ENCODE data around the gene DNAH8.
A peak's percentile ranks its signal among the peaks of the same experiment; 100 is the strongest.

The DNAH8 gene

DNA sequence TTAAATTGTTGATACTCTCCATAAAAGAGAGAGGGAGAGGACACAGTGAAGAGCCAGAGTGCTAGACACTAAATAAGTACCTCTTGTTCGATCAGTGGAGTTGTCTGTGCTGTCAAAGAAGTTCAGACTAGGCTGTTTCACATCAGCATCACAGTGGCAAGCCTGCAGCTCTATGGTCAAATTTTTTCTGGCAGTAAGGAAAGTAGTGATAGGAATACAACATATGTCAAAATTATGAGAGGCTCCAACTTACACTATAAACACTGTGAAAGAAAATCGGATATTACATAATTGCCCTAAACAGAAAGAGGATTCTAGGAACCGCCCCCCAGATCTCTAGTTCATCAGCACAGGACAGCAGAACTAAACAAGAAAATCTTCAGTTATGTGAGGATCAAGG lies 23.1 kb downstream of the DNAH8 start:
- Histone ChIP-seq H3K4me3 (no peak overlapping the region), H3K27me3 (ENCODE audit: low read depth) (peaks cover 44% of the 10 kb centered on the region)

GRCh38 chr6:38739532-38739931 lies 24.4 kb downstream of the DNAH8 start:
- peaks cover 50% of the 10 kb centered on the region for H3K27me3 ChIP-seq (ENCODE audit: low read depth)
- DNase-seq (ENCODE audit: low spot score in 2 of 2), result no peak
- in situ Hi-C loops (cut with MboI; ENCODE audit: low sequenced_read_pairs), result no loop called here
- H3K4me3 ChIP-seq, result no peak overlapping the region
- H3K9me3 ChIP-seq, result no peaks in the 10 kb centered on the region; the same call in 1 of the 2 replicates
- H3K4me1 ChIP-seq, result 0 out of 2 replicates have a peak, but pooled peaks cover 3% of the 10 kb centered on the region
- H3K36me3 ChIP-seq (replicated peaks), result no peaks in the 10 kb centered on the region

More for the DNA sequence above, 23.1 kb downstream of the DNAH8 start:
- H3K36me3 ChIP-seq (replicated peaks), result no peaks in the 10 kb centered on the region
- no peaks in the 10 kb centered on the region; the same call in 1 of the 2 replicates for H3K9me3 ChIP-seq
- in situ Hi-C loops (cut with MboI; ENCODE audit: low sequenced_read_pairs), result no loop called here
- DNase-seq (ENCODE audit: low spot score in 2 of 2), result no peak
- 0 out of 2 replicates have a peak, but pooled peaks cover 3% of the 10 kb centered on the region for H3K4me1 ChIP-seq

GRCh38 chr6:38749473-38749872 lies 34.4 kb downstream of the DNAH8 start:
- Histone ChIP-seq H3K9me3 (no peaks in the 10 kb centered on the region), H3K4me1 (no peaks in the 10 kb centered on the region), H3K4me3 (no peak overlapping the region), H3K36me3 (replicated peaks) (no peaks in the 10 kb centered on the region), H3K27me3 (ENCODE audit: low read depth) (peaks cover 11% of the 10 kb centered on the region)
- in situ Hi-C loops (cut with MboI; ENCODE audit: low sequenced_read_pairs), result no loop called here
- no peak for DNase-seq (ENCODE audit: low spot score in 2 of 2)

DNA sequence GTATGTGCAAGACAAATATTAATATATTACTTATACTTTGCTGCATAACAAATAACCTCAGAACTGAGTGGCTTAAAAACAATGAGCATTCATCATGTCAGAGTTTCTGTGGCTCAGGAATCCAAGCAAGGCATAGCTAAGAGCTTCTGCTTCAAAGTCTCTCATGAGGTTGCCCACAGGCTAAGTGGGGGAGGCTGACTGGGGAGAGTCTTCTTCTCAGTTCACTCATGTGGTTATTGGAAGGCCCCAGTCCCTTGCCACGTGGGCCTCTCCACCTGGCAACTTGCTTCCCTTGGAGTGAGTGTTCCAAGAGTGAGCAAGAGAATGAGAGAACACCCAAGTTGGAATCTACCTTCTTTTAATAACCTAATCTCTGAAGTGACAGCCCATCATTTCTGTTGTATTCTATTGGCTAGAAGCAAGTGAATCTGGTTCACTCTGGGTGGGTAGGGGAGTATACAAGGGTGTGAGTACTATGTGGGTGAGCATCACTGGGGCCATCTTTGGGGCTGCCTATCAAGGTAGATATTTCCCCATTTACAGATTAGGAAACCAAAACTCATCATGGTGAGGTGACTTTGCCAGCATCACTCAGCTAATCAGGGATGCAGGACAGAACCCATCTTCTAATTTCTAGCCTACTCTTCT lies 36.0 kb downstream of the DNAH8 start:
- in situ Hi-C loops (cut with MboI; ENCODE audit: low sequenced_read_pairs), result no loop called here

GRCh38 chr6:38753707-38754106 lies 38.6 kb downstream of the DNAH8 start:
- Histone ChIP-seq H3K36me3 (replicated peaks) (no peaks in the 10 kb centered on the region), H3K4me1 (no peaks in the 10 kb centered on the region), H3K27me3 (ENCODE audit: low read depth) (no peaks in the 10 kb centered on the region; the same call in 1 of the 2 replicates), H3K4me3 (no peak overlapping the region), H3K9me3 (no peaks in the 10 kb centered on the region)
- no peak for DNase-seq (ENCODE audit: low spot score in 2 of 2)
- in situ Hi-C loops (cut with MboI; ENCODE audit: low sequenced_read_pairs), result no loop called here

More for the DNA sequence above, 36.0 kb downstream of the DNAH8 start:
- H3K9me3 ChIP-seq, result no peaks in the 10 kb centered on the region
- peaks cover 7% of the 10 kb centered on the region; the same call in 1 of the 2 replicates for H3K27me3 ChIP-seq (ENCODE audit: low read depth)
- no peak for DNase-seq (ENCODE audit: low spot score in 2 of 2)
- H3K4me1 ChIP-seq, result no peaks in the 10 kb centered on the region
- no peak overlapping the region for H3K4me3 ChIP-seq
- H3K36me3 ChIP-seq (replicated peaks), result no peaks in the 10 kb centered on the region

GRCh38 chr6:38755207-38755606 lies 40.1 kb downstream of the DNAH8 start:
- H3K4me3 ChIP-seq, result no peak overlapping the region
- DNase-seq (ENCODE audit: low spot score in 2 of 2), result no peak
- in situ Hi-C loops (cut with MboI; ENCODE audit: low sequenced_read_pairs), result no loop called here

DNA sequence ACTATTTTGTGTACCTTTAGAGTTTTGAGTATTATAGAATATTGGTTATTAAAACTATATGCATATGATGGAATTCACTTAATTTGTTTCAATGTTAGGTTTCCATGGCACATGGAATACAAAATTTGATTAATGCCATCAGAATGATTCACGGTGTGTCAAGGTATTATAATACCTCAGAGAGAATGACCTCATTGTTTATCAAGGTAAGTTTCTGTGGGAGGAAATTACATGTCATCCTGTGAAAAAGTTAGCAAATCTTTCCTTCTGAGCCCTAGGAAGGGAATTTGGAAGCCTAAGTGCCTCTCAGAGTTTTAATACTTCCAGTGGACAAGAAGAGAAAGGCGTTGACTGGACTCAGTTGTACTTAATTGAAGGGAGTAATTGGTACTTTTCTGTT lies 40.8 kb downstream of the DNAH8 start:
- no peak for DNase-seq (ENCODE audit: low spot score in 2 of 2)
- no peaks in the 10 kb centered on the region; the same call in 1 of the 2 replicates for H3K27me3 ChIP-seq (ENCODE audit: low read depth)
- H3K4me1 ChIP-seq, result no peaks in the 10 kb centered on the region
- no peaks in the 10 kb centered on the region for H3K9me3 ChIP-seq
- no peaks in the 10 kb centered on the region for H3K36me3 ChIP-seq (replicated peaks)
- in situ Hi-C loops (cut with MboI; ENCODE audit: low sequenced_read_pairs), result no loop called here
- no peak overlapping the region for H3K4me3 ChIP-seq

More at GRCh38 chr6:38755207-38755606, 40.1 kb downstream of the DNAH8 start:
- Histone ChIP-seq H3K27me3 (ENCODE audit: low read depth) (no peaks in the 10 kb centered on the region; the same call in 1 of the 2 replicates), H3K9me3 (no peaks in the 10 kb centered on the region), H3K36me3 (replicated peaks) (no peaks in the 10 kb centered on the region), H3K4me1 (no peaks in the 10 kb centered on the region)

- H3K4me1 ChIP-seq, result no peaks in the 10 kb centered on the region
- H3K9me3 ChIP-seq, result no peaks in the 10 kb centered on the region
- H3K27me3 ChIP-seq (ENCODE audit: low read depth), result no peaks in the 10 kb centered on the region; the same call in 1 of the 2 replicates
- DNase-seq (ENCODE audit: low spot score in 2 of 2), result no peak
- in situ Hi-C loops (cut with MboI; ENCODE audit: low sequenced_read_pairs), result no loop called here
- no peaks in the 10 kb centered on the region for H3K36me3 ChIP-seq (replicated peaks)
- H3K4me3 ChIP-seq, result no peak overlapping the region
Measured at GRCh38 chr6:38760097-38760496, 45.0 kb downstream of the DNAH8 start.

DNA sequence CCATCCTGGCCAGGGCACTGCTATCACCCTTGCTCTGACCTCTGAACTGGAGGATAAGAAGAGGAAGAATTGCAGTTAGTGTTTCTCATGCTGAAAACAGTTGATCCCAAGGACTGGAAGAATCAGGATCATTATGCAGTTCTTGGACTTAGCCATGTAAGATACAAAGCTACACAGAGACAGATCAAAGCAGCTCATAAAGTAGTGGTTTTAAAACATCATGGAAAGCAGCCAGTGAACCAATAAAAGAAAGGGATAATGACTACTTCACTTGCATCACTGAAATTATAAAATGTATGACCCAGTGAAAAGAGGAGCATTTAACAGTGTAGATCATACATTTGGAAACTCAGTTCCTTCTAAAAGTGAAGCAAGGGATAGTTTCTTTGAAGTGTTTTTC lies 47.7 kb downstream of the DNAH8 start:
- no peaks in the 10 kb centered on the region for H3K4me1 ChIP-seq

DNA sequence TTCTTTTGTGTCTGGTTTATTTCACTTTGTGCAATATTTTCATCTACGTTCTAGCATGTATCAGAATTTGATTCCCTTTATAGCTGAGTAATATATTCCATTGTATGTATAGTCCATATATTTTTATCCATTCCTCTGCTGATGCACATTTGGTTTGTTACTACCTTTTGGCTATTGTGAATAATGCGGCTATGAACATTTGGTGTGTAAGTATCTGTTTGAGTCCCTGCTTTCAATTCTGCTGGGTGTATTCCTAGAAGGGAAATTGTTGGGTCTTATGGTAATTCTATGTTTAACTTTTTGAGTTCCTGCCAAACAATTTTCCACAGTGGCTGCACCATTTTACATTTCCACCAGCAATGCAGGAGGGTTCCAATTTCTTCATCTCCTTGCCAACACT lies 52.4 kb downstream of the DNAH8 start:
- Histone ChIP-seq H3K27me3 (ENCODE audit: low read depth) (no peaks in the 10 kb centered on the region), H3K4me3 (no peak overlapping the region), H3K36me3 (replicated peaks) (no peaks in the 10 kb centered on the region), H3K4me1 (no peaks in the 10 kb centered on the region), H3K9me3 (no peaks in the 10 kb centered on the region)
- in situ Hi-C loops (cut with MboI; ENCODE audit: low sequenced_read_pairs), result no loop called here
- DNase-seq (ENCODE audit: low spot score in 2 of 2), result no peak

More for the DNA sequence above, 47.7 kb downstream of the DNAH8 start:
- DNase-seq (ENCODE audit: low spot score in 2 of 2), result no peak
- H3K4me3 ChIP-seq, result no peak overlapping the region
- in situ Hi-C loops (cut with MboI; ENCODE audit: low sequenced_read_pairs), result no loop called here
- no peaks in the 10 kb centered on the region for H3K36me3 ChIP-seq (replicated peaks)
- no peaks in the 10 kb centered on the region for H3K27me3 ChIP-seq (ENCODE audit: low read depth)
- no peaks in the 10 kb centered on the region for H3K9me3 ChIP-seq

DNA sequence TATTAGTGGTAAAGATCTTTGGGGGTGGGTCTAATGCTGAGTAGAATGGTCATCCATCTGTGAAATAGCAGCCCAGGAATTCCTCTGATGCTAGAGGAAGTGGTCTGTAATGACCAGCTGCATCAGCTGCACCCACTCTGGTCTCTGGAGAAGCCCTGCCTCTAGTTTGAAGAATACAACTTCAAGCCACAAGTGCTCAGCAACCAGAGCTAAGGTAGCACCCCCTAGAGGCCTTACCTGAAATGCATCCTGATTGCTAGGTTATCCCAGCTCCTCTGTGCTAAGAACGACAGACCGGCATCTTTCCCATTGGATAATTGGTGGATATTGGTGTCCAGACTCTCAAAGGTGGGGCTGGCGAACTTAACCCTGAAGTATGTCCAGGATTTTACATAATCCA lies 58.2 kb downstream of the DNAH8 start:
- peak in 1 of 2 experiments; percentile 52 for DNase-seq (ENCODE audit: low spot score in 2 of 2)
- in situ Hi-C loops (cut with MboI; ENCODE audit: low sequenced_read_pairs), result no loop called here
- H3K4me1 ChIP-seq, result no peaks in the 10 kb centered on the region
- H3K9me3 ChIP-seq, result no peaks in the 10 kb centered on the region
- no peaks in the 10 kb centered on the region for H3K27me3 ChIP-seq (ENCODE audit: low read depth)
- H3K4me3 ChIP-seq, result no peak overlapping the region
- no peaks in the 10 kb centered on the region for H3K36me3 ChIP-seq (replicated peaks)

- no peaks in the 10 kb centered on the region for H3K36me3 ChIP-seq (replicated peaks)
- H3K9me3 ChIP-seq, result no peaks in the 10 kb centered on the region
- in situ Hi-C loops (cut with MboI; ENCODE audit: low sequenced_read_pairs), result no loop called here
- H3K4me1 ChIP-seq, result no peaks in the 10 kb centered on the region
- H3K4me3 ChIP-seq, result no peak overlapping the region
- no peaks in the 10 kb centered on the region; the same call in 1 of the 2 replicates for H3K27me3 ChIP-seq (ENCODE audit: low read depth)
- no peak for DNase-seq (ENCODE audit: low spot score in 2 of 2)
Measured at GRCh38 chr6:38774929-38775707, 60.0 kb downstream of the DNAH8 start.

GRCh38 chr6:38775870-38776269 lies 60.8 kb downstream of the DNAH8 start:
- no peak for DNase-seq (ENCODE audit: low spot score in 2 of 2)
- in situ Hi-C loops (cut with MboI; ENCODE audit: low sequenced_read_pairs), result no loop called here
- Histone ChIP-seq H3K27me3 (ENCODE audit: low read depth) (no peaks in the 10 kb centered on the region; the same call in 1 of the 2 replicates), H3K4me3 (no peak overlapping the region), H3K9me3 (no peaks in the 10 kb centered on the region), H3K4me1 (no peaks in the 10 kb centered on the region), H3K36me3 (replicated peaks) (no peaks in the 10 kb centered on the region)

GRCh38 chr6:38776515-38776914 lies 61.4 kb downstream of the DNAH8 start:
- Histone ChIP-seq H3K4me1 (no peaks in the 10 kb centered on the region), H3K4me3 (no peak overlapping the region), H3K27me3 (ENCODE audit: low read depth) (no peaks in the 10 kb centered on the region; the same call in 1 of the 2 replicates), H3K9me3 (no peaks in the 10 kb centered on the region), H3K36me3 (replicated peaks) (no peaks in the 10 kb centered on the region)
- DNase-seq (ENCODE audit: low spot score in 2 of 2), result no peak
- in situ Hi-C loops (cut with MboI; ENCODE audit: low sequenced_read_pairs), result no loop called here
